ENCODE results near the gene OR9G4.

Gene OR9G4

GRCh38 chr11:56700242-56700913 is 48.1 kb downstream of the OR9G4 start:
- H3K27me3 ChIP-seq (ENCODE audit: control insufficient read depth, insufficient read depth, low read length): no peaks in the 10 kb centered on the region
- no peak overlapping the region for H3K4me2 ChIP-seq (ENCODE audit: low read length)
- no peak overlapping the region for H2AFZ ChIP-seq
- H3K4me1 ChIP-seq: no peaks in the 10 kb centered on the region
- H3K79me2 ChIP-seq: no peaks in the 10 kb centered on the region
- no peak overlapping the region for H3K9ac ChIP-seq
- H3K36me3 ChIP-seq (ENCODE audit: control insufficient read depth, insufficient read depth, low read length): no peaks in the 10 kb centered on the region
- no peaks in the 10 kb centered on the region for H3K9me3 ChIP-seq (ENCODE audit: control insufficient read depth, low read length)
- H3K27ac ChIP-seq: no peak overlapping the region
- no peak for TF ChIP-seq CTCF (IDR thresholded peaks at IDR 0.05)
- no peak overlapping the region for H3K4me3 ChIP-seq (ENCODE audit: low read depth, low read length)

GRCh38 chr11:56698795-56699194 is 49.7 kb downstream of the OR9G4 start, which contains the start of gene OR9G1:
TSS of gene OR9G1 (plus strand) at chr11:56699095. CDS start at chr11:56700388, 1,293 bp downstream.
- no peaks in the 10 kb centered on the region for H3K4me1 ChIP-seq
- TF ChIP-seq CTCF (IDR thresholded peaks at IDR 0.05): no peak

GRCh38 chr11:56693428-56693827 is 55.1 kb downstream of the OR9G4 start:
- Histone ChIP-seq H3K4me2 (ENCODE audit: low read length) (no peak overlapping the region), H3K4me1 (no peaks in the 10 kb centered on the region), H2AFZ (no peak overlapping the region), H3K4me3 (ENCODE audit: low read depth, low read length) (no peak overlapping the region), H3K9me3 (ENCODE audit: control insufficient read depth, low read length) (no peaks in the 10 kb centered on the region), H3K9ac (no peak overlapping the region), H3K79me2 (no peaks in the 10 kb centered on the region), H3K36me3 (ENCODE audit: control insufficient read depth, insufficient read depth, low read length) (no peaks in the 10 kb centered on the region), H3K27me3 (ENCODE audit: control insufficient read depth, insufficient read depth, low read length) (no peaks in the 10 kb centered on the region), H3K27ac (no peak overlapping the region)
- no peak for TF ChIP-seq CTCF (IDR thresholded peaks at IDR 0.05)

More at GRCh38 chr11:56698795-56699194, 49.7 kb downstream of the OR9G4 start, which contains the start of gene OR9G1:
- Histone ChIP-seq H3K27me3 (ENCODE audit: control insufficient read depth, insufficient read depth, low read length) (no peaks in the 10 kb centered on the region), H2AFZ (no peak within 1 kb of the TSS), H3K36me3 (ENCODE audit: control insufficient read depth, insufficient read depth, low read length) (no peaks in the 10 kb centered on the region), H3K79me2 (no peaks in the 10 kb centered on the region), H3K27ac (no peak within 1 kb of the TSS), H3K9me3 (ENCODE audit: control insufficient read depth, low read length) (no peaks in the 10 kb centered on the region), H3K9ac (no peak within 1 kb of the TSS), H3K4me2 (ENCODE audit: low read length) (no peak within 1 kb of the TSS), H3K4me3 (ENCODE audit: low read depth, low read length) (no peak within 1 kb of the TSS)

Data from parathyroid adenoma (tissue), 2 donors.